IMR-90 (cell line): Measurements from ENCODE around the gene OPA3. TPM values are rescaled to one million over a fixed set of nuclear protein-coding genes. Genes with fewer than 3 reads are reported as not detected.
A peak's percentile ranks its signal among the peaks of the same experiment; 100 is the strongest.

Experiments
- ATAC-seq: fragments of 200-7000 bp; cut with Tn5 transposase; 2 replicates; pipeline ENCODE4 v1.9.1; 2020; ENCODE audit warnings: low read depth, mild to moderate bottlenecking, moderate library complexity
- BruUV-seq: library from RNA; stranded (reverse); fragments of 400-500 nt; replicated peaks from 2 replicates; lab custom pipeline; 2021; lab: Mats Ljungman, UMichigan
- CTCF ChIA-PET: fragments of 300-600 bp; formaldehyde crosslinking; extraction: SDS; loops from one replicate; lab custom pipeline; 2021; ENCODE audit warnings: antibody characterized with exemption; lab: Yijun Ruan, JAX
- POLR2A ChIA-PET: fragments of 300-600 bp; sonication (Branson Sonifier 250); formaldehyde crosslinking; loops from one replicate; lab custom pipeline; 2022; ENCODE audit warnings: antibody characterized with exemption; ENCODE audit not compliant: unreplicated experiment; lab: Charles Lee
- DNase-seq: peaks from one replicate; pipeline ENCODE4 v3.0.0; 2013
- H2AFZ ChIP-seq: replicated peaks from 2 replicates; pipeline ENCODE3; 2013; ENCODE audit warnings: low read length, mild to moderate bottlenecking; ENCODE audit not compliant: poor library complexity
- H2AK5ac ChIP-seq: 2 replicates; pipeline ENCODE4 v1.6.1; 2013; ENCODE audit warnings: low read depth, low read length, inconsistent platforms
- H2AK9ac ChIP-seq: replicated peaks from 2 replicates; pipeline ENCODE3; 2013; ENCODE audit warnings: mild to moderate bottlenecking, low read depth, low read length, moderate library complexity; ENCODE audit not compliant: poor library complexity
- H2BK120ac ChIP-seq: 2 replicates; pipeline ENCODE4 v1.6.1; 2013; ENCODE audit warnings: low read depth, low read length, inconsistent platforms
- H2BK15ac ChIP-seq: 3 replicates; pipeline ENCODE4 v1.6.1; 2013; ENCODE audit warnings: low read depth, low read length, inconsistent platforms
- H2BK20ac ChIP-seq: 2 replicates; pipeline ENCODE4 v1.6.1; 2013; ENCODE audit warnings: low read depth, mild to moderate bottlenecking, inconsistent platforms, low read length, moderate library complexity
- H2BK5ac ChIP-seq: 2 replicates; pipeline ENCODE4 v1.6.1; 2013; ENCODE audit warnings: mild to moderate bottlenecking, low read depth, low read length, inconsistent platforms; ENCODE audit not compliant: poor library complexity, severe bottlenecking
- H3K14ac ChIP-seq: replicated peaks from 2 replicates; pipeline ENCODE4 v1.6.1; 2013; ENCODE audit warnings: low read depth, low read length, inconsistent platforms
- H3K18ac ChIP-seq: 2 replicates; pipeline ENCODE4 v1.6.1; 2013; ENCODE audit warnings: low read depth, low read length, control low read depth
- H3K23ac ChIP-seq: 2 replicates; pipeline ENCODE4 v1.6.1; 2013; ENCODE audit warnings: low read depth, low read length, inconsistent platforms
- H3K27ac ChIP-seq: 2 replicates; pipeline ENCODE4 v1.5.1; 2013; ENCODE audit warnings: mild to moderate bottlenecking, control low read depth, low read length; ENCODE audit not compliant: insufficient read depth
- H3K27me3 ChIP-seq: 2 replicates; pipeline ENCODE4 v1.6.1; 2013; ENCODE audit warnings: low read length; ENCODE audit not compliant: control insufficient read depth, insufficient read depth
- H3K36me3 ChIP-seq: 2 replicates; pipeline ENCODE4 v1.6.1; 2013; ENCODE audit warnings: low read length, mixed read lengths; ENCODE audit not compliant: control insufficient read depth, insufficient read depth
- H3K4ac ChIP-seq: 2 replicates; pipeline ENCODE4 v1.6.1; 2013; ENCODE audit warnings: low read depth, low read length, inconsistent platforms
- H3K4me1 ChIP-seq: 2 replicates; pipeline ENCODE4 v1.6.1; 2013; ENCODE audit warnings: low read length, mixed read lengths; ENCODE audit not compliant: control insufficient read depth, insufficient read depth
- H3K4me2 ChIP-seq: 2 replicates; pipeline ENCODE4 v1.6.1; 2013; ENCODE audit warnings: low read depth, mild to moderate bottlenecking, control low read depth, low read length, moderate library complexity
- H3K4me3 ChIP-seq: 2 replicates; pipeline ENCODE4 v1.5.1; 2013; ENCODE audit warnings: low read depth, mild to moderate bottlenecking, control low read depth, low read length, moderate library complexity; ENCODE audit not compliant: insufficient read depth
- H3K56ac ChIP-seq: 2 replicates; pipeline ENCODE4 v1.6.1; 2013; ENCODE audit warnings: low read length, inconsistent platforms; ENCODE audit not compliant: insufficient read depth; ENCODE audit errors: extremely low read depth
- H3K79me1 ChIP-seq, 2 experiments: 2 replicates each; pipeline ENCODE4 v1.6.1; 2013; ENCODE audit warnings: low read length in 2 of 2, inconsistent platforms in 1 of 2, low read depth in 1 of 2
- H3K9ac ChIP-seq: 2 replicates; pipeline ENCODE4 v1.6.1; 2013; ENCODE audit warnings: low read depth, low read length, control low read depth
- H3K9me1 ChIP-seq: 2 replicates; pipeline ENCODE4 v1.6.1; 2013; ENCODE audit warnings: low read length, inconsistent platforms; ENCODE audit not compliant: insufficient read depth
- H3K9me3 ChIP-seq: 2 replicates; pipeline ENCODE4 v1.6.1; 2013; ENCODE audit warnings: low read length; ENCODE audit not compliant: control insufficient read depth, insufficient read depth
- H4K20me1 ChIP-seq: 2 replicates; pipeline ENCODE4 v1.6.1; 2013; ENCODE audit warnings: low read length, inconsistent platforms; ENCODE audit not compliant: insufficient read depth
- H4K5ac ChIP-seq: 2 replicates; pipeline ENCODE4 v1.6.1; 2013; ENCODE audit warnings: mild to moderate bottlenecking, low read depth, low read length, control low read depth
- H4K8ac ChIP-seq, 2 experiments: 2 replicates each; pipeline ENCODE4 v1.6.1; 2013; ENCODE audit warnings: low read depth in 2 of 2, low read length in 2 of 2, control low read depth in 1 of 2, inconsistent platforms in 1 of 2
- H4K91ac ChIP-seq: 2 replicates; pipeline ENCODE4 v1.6.1; 2013; ENCODE audit warnings: low read depth, low read length, inconsistent platforms; ENCODE audit not compliant: insufficient read depth
- BHLHE40 ChIP-seq: fragments of 150-350 bp; IDR thresholded peaks from 2 replicates; pipeline ENCODE4 v1.6.1; 2016; ENCODE audit warnings: mild to moderate bottlenecking, low read depth, low read length
- CHD1 ChIP-seq: IDR thresholded peaks from 2 replicates; pipeline ENCODE4 v1.6.1; 2012; ENCODE audit warnings: low read depth, low read length, improper control_type of control experiment
- CTCF ChIP-seq: conservative IDR thresholded peaks from 2 replicates; pipeline ENCODE4 v1.5.1; 2012; ENCODE audit warnings: mild to moderate bottlenecking, low read depth, low read length, improper control_type of control experiment
- ELK1 ChIP-seq: fragments of 150-350 bp; IDR thresholded peaks from 2 replicates; pipeline ENCODE4 v1.6.1; 2016; ENCODE audit warnings: low read depth, mild to moderate bottlenecking, low read length, moderate library complexity, borderline replicate concordance
- FOS ChIP-seq: fragments of 150-350 bp; IDR thresholded peaks from 2 replicates; pipeline ENCODE4 v1.6.1; 2016; ENCODE audit warnings: low read depth, low read length
- MAFK ChIP-seq: IDR thresholded peaks from 2 replicates; pipeline ENCODE4 v1.6.1; 2012; ENCODE audit warnings: low read depth, low read length, improper control_type of control experiment
- MXI1 ChIP-seq: IDR thresholded peaks from 2 replicates; pipeline ENCODE4 v1.6.1; 2012; ENCODE audit warnings: low read depth, mild to moderate bottlenecking, low read length, moderate library complexity, borderline replicate concordance
- NFE2L2 ChIP-seq: fragments of 150-350 bp; IDR thresholded peaks from 2 replicates; pipeline ENCODE4 v1.6.1; 2016; ENCODE audit warnings: low read depth, mild to moderate bottlenecking, low read length
- RAD21 ChIP-seq: IDR thresholded peaks from 2 replicates; pipeline ENCODE4 v1.6.1; 2012; ENCODE audit warnings: low read length, improper control_type of control experiment
- USF2 ChIP-seq: fragments of 150-350 bp; IDR thresholded peaks from 2 replicates; pipeline ENCODE4 v1.6.1; 2017; ENCODE audit warnings: mild to moderate bottlenecking, antibody characterized with exemption, low read length, low read depth
- WGBS, 2 experiments: methylation state at CpG; one replicate each; pipeline versions ENCODE4 v1.1.5 to v1.1.7; 2013; ENCODE audit warnings: missing lambda C conversion rate in 2 of 2; ENCODE audit not compliant: insufficient read length in 1 of 2; ENCODE audit errors: extremely low coverage in 2 of 2; 5-methylcytosine and 5-hydroxymethylcytosine counted together
- dilution Hi-C: fragments of 300-500 bp; cut with HindIII; formaldehyde crosslinking; loops from one replicate; pipeline ENCODE4 v1.14.3; 2018; ENCODE audit warnings: low sequenced_read_pairs; ENCODE audit not compliant: unreplicated experiment
- in situ Hi-C: fragments of 300-500 bp; cut with MboI; formaldehyde crosslinking; loops from 3 replicates; pipeline ENCODE4 v1.14.3; 2019; ENCODE audit warnings: low sequenced_read_pairs, inconsistent platforms, mixed read lengths
- intact Hi-C: fragments of 100-400 bp; cut with micrococcal nuclease; formaldehyde crosslinking; loops from 2 replicates; pipeline ENCODE4 v1.10.0; 2022
- polyA plus RNA-seq, 3 experiments: library from polyadenylated mRNA; depleted of rRNA; stranded (reverse); fragments of >200 nt; gene quantifications; 2 replicates each; pipeline ENCODE4 v1.2.3, GENCODE V29; 2012; ENCODE audit warnings: low replicate concordance in 1 of 3
- total RNA-seq: library from RNA; depleted of rRNA; stranded (reverse); fragments of >200 nt; gene quantifications from 2 replicates; pipeline ENCODE4 v1.2.3, GENCODE V29; 2012

The OPA3 gene
- total and polyA plus RNA-seq, 2 of the 4 experiments (the other 2 are of a cell fraction) = 5.2 to 9.6 TPM

GRCh38 chr19:45597425-45598111, 13.0 kb upstream of the OPA3 start (continued):
- TF ChIP-seq MXI1 = no peak

GRCh38 chr19:45595814-45596213, 11.2 kb upstream of the OPA3 start:
- no peak overlapping the region for H2BK5ac ChIP-seq
- H2BK15ac ChIP-seq = no peak overlapping the region
- H3K27me3 ChIP-seq = peaks cover 42% of the 10 kb centered on the region
- no peak overlapping the region for H3K4ac ChIP-seq
- H3K79me1 ChIP-seq = no peaks in the 10 kb centered on the region
- H4K5ac ChIP-seq = no peak overlapping the region
- no peak for TF ChIP-seq NFE2L2
- no peak for TF ChIP-seq MAFK
- no peak for TF ChIP-seq USF2
- TF ChIP-seq CHD1 = no peak
- TF ChIP-seq CTCF = no peak
- TF ChIP-seq ELK1 = no peak
- TF ChIP-seq FOS = no peak
- no peak for TF ChIP-seq BHLHE40
- no peak for TF ChIP-seq MXI1
- TF ChIP-seq RAD21 = no peak
- H3K9ac ChIP-seq = no peak overlapping the region
- no peak overlapping the region for H4K8ac ChIP-seq
- no peak overlapping the region for H4K91ac ChIP-seq
- intact Hi-C loops (no loop called here), dilution Hi-C loops (no loop called here), in situ Hi-C loops (no loop called here)
- no peak overlapping the region for H3K56ac ChIP-seq
- no peak overlapping the region for H3K23ac ChIP-seq
- H2AFZ ChIP-seq = no peak overlapping the region
- H2BK120ac ChIP-seq = no peak overlapping the region
- ATAC-seq (no peak), DNase-seq (peak; percentile 43)
- 0 out of 2 replicates have a peak, but pooled peaks cover 3% of the 10 kb centered on the region for H3K9me1 ChIP-seq
- ChIA-PET POLR2A (interaction anchor here (0.7 kb wide), 1 partner anchor 12 kb away, joined by 13 read pairs; no protein-coding TSS in a partner anchor), CTCF (no interaction called here)
- no peak overlapping the region for H2AK5ac ChIP-seq
- no peak overlapping the region for H3K14ac ChIP-seq
- no peaks in the 10 kb centered on the region for H3K36me3 ChIP-seq
- H3K27ac ChIP-seq = no peak overlapping the region
- no peak overlapping the region for H3K4me3 ChIP-seq
- H2BK20ac ChIP-seq = no peak overlapping the region
- H3K18ac ChIP-seq = no peak overlapping the region
- no peaks in the 10 kb centered on the region; the same call in 1 of the 2 replicates for H4K20me1 ChIP-seq
- H3K4me1 ChIP-seq = no peaks in the 10 kb centered on the region
- H3K4me2 ChIP-seq = no peak overlapping the region
- peaks cover 2% of the 10 kb centered on the region; the same call in 1 of the 2 replicates for H3K9me3 ChIP-seq
- H2AK9ac ChIP-seq = no peak overlapping the region
- WGBS, 2 experiments = 49% methylated on average over 2 of the region's 6 CpGs; no CpG with 5 or more reads in 1 of the 2 experiments
- BruUV-seq = no TSS peak
